EL (cell line): ENCODE data around the gene SETBP1.
A peak's percentile ranks its signal among the peaks of the same experiment; 100 is the strongest.

Source experiments
- DNase-seq: peaks from one replicate; pipeline ENCODE4 v3.0.0-alpha.2; 2016

The SETBP1 gene

GRCh38 chr18:44733069-44733753 lies 52.5 kb downstream of the SETBP1 start:
- DNase-seq = peak; percentile 89

GRCh38 chr18:44733754-44734465 lies 53.2 kb downstream of the SETBP1 start:
- no peak for DNase-seq

GRCh38 chr18:44735096-44735495 lies 54.4 kb downstream of the SETBP1 start:
- no peak for DNase-seq

- no peak for DNase-seq
Measured at GRCh38 chr18:44736664-44737380, 56.1 kb downstream of the SETBP1 start.

GRCh38 chr18:44737623-44738022 lies 56.9 kb downstream of the SETBP1 start:
- DNase-seq = no peak

GRCh38 chr18:44740000-44740399 lies 59.3 kb downstream of the SETBP1 start:
- no peak for DNase-seq

GRCh38 chr18:44741085-44741484 lies 60.4 kb downstream of the SETBP1 start:
- no peak for DNase-seq

GRCh38 chr18:44741511-44741910 lies 60.8 kb downstream of the SETBP1 start:
- DNase-seq = no peak

- DNase-seq = no peak
Measured at GRCh38 chr18:44742126-44742525, 61.4 kb downstream of the SETBP1 start.

- DNase-seq = peak; percentile 15
Measured at GRCh38 chr18:44742718-44743311, 62.1 kb downstream of the SETBP1 start.

GRCh38 chr18:44743631-44744030 lies 62.9 kb downstream of the SETBP1 start:
- no peak for DNase-seq

- no peak for DNase-seq
Measured at GRCh38 chr18:44744161-44745121, 63.8 kb downstream of the SETBP1 start.

- no peak for DNase-seq
Measured at GRCh38 chr18:44747157-44747556, 66.5 kb downstream of the SETBP1 start.

- DNase-seq = no peak
Measured at GRCh38 chr18:44748582-44748981, 67.9 kb downstream of the SETBP1 start.

GRCh38 chr18:44750774-44751173 lies 70.1 kb downstream of the SETBP1 start:
- no peak for DNase-seq

GRCh38 chr18:44754567-44754966 lies 73.9 kb downstream of the SETBP1 start:
- no peak for DNase-seq

- no peak for DNase-seq
Measured at GRCh38 chr18:44758861-44759631, 78.4 kb downstream of the SETBP1 start.

- no peak for DNase-seq
Measured at GRCh38 chr18:44759925-44760342, 79.2 kb downstream of the SETBP1 start.

- no peak for DNase-seq
Measured at GRCh38 chr18:44761812-44762211, 81.1 kb downstream of the SETBP1 start.

GRCh38 chr18:44763327-44763726 lies 82.6 kb downstream of the SETBP1 start:
- DNase-seq = no peak

- no peak for DNase-seq
Measured at GRCh38 chr18:44764863-44765262, 84.2 kb downstream of the SETBP1 start.
